Activated T-helper 17 cell treated with anti-CD3 and anti-CD28 coated beads, Interleukin-2, amount 50 U/mL, for 72 hours (primary cell): ENCODE results near the gene SUN2. TPM values are rescaled to one million over a fixed set of nuclear protein-coding genes. Genes with fewer than 3 reads are reported as not detected.
"Not testable (repeated sequence)": the region's sequence is repeated elsewhere in the genome, so short reads cannot be mapped to it uniquely, and the experiment has no call there.

Experiments used
- ATAC-seq: fragments of 150-1000 bp; cut with Tn5 transposase; replicated peaks from 2 replicates; pipeline ENCODE4 v1.10.0; 2021; ENCODE audit warnings: mild to moderate bottlenecking, moderate library complexity
- H3K27ac Mint-ChIP-seq: one replicate; pipeline ENCODE4 v1.8.0; 2022; ENCODE audit warnings: mixed read lengths
- H3K27me3 Mint-ChIP-seq: one replicate; pipeline ENCODE4 v1.8.0; 2022; ENCODE audit warnings: mixed read lengths
- H3K36me3 Mint-ChIP-seq: one replicate; pipeline ENCODE4 v1.8.0; 2022; ENCODE audit warnings: low read depth, mild to moderate bottlenecking, mixed read lengths
- H3K4me1 Mint-ChIP-seq: one replicate; pipeline ENCODE4 v1.8.0; 2022; ENCODE audit warnings: mixed read lengths
- H3K4me3 Mint-ChIP-seq: one replicate; pipeline ENCODE4 v1.8.0; 2022; ENCODE audit warnings: mild to moderate bottlenecking, mixed read lengths
- H3K9me3 Mint-ChIP-seq: one replicate; pipeline ENCODE4 v1.8.0; 2022; ENCODE audit warnings: mixed read lengths
- total RNA-seq, 2 donors: library from RNA; stranded (reverse); gene quantifications; one replicate each; pipeline ENCODE4 v1.2.3, GENCODE V29; 2022

The SUN2 gene
- total RNA-seq: 100 to 1,000 TPM; 193 to 216 TPM

- Mint-ChIP-seq H3K27me3 (no peaks in the 10 kb centered on the region), H3K4me3 (peak within 1 kb of the TSS; percentile 98), H3K36me3 (peaks cover 48% of the 10 kb centered on the region), H3K9me3 (no peaks in the 10 kb centered on the region), H3K4me1 (peaks cover 31% of the 10 kb centered on the region), H3K27ac (peak within 1 kb of the TSS; percentile 96)
- peak; percentile 76 for ATAC-seq
Measured at GRCh38 chr22:38755911-38756532, at the start of gene SUN2. SUN2 (minus strand) TSS chr22:38755998; CDS start chr22:38752628, 3,370 bp downstream.

GRCh38 chr22:38805041-38805593, 49.3 kb upstream of the SUN2 start:
- not testable (repeated sequence) for ATAC-seq, H3K4me3 Mint-ChIP-seq, H3K27ac Mint-ChIP-seq, H3K9me3 Mint-ChIP-seq, H3K4me1 Mint-ChIP-seq, H3K36me3 Mint-ChIP-seq
- H3K27me3 Mint-ChIP-seq: peaks cover 18% of the 10 kb centered on the region

- peaks cover 7% of the 10 kb centered on the region for H3K4me1 Mint-ChIP-seq
- peaks cover 24% of the 10 kb centered on the region for H3K27me3 Mint-ChIP-seq
Measured at GRCh38 chr22:38802671-38803121, 46.9 kb upstream of the SUN2 start.

GRCh38 chr22:38799265-38800002, 43.6 kb upstream of the SUN2 start:
- no peak for ATAC-seq
- Mint-ChIP-seq H3K36me3 (no peaks in the 10 kb centered on the region), H3K4me1 (peaks cover 7% of the 10 kb centered on the region), H3K9me3 (peaks cover 5% of the 10 kb centered on the region), H3K27me3 (peaks cover 42% of the 10 kb centered on the region), H3K4me3 (no peak overlapping the region), H3K27ac (no peak overlapping the region)

More at GRCh38 chr22:38802671-38803121, 46.9 kb upstream of the SUN2 start:
- Mint-ChIP-seq H3K4me3 (no peak overlapping the region), H3K27ac (no peak overlapping the region), H3K36me3 (no peaks in the 10 kb centered on the region), H3K9me3 (peaks cover 5% of the 10 kb centered on the region)
- no peak for ATAC-seq

- H3K27ac Mint-ChIP-seq: no peak overlapping the region
- peaks cover 5% of the 10 kb centered on the region for H3K9me3 Mint-ChIP-seq
- no peak overlapping the region for H3K4me3 Mint-ChIP-seq
- no peak for ATAC-seq
- H3K27me3 Mint-ChIP-seq: peaks cover 42% of the 10 kb centered on the region
- no peaks in the 10 kb centered on the region for H3K36me3 Mint-ChIP-seq
- peaks cover 7% of the 10 kb centered on the region for H3K4me1 Mint-ChIP-seq
Measured at GRCh38 chr22:38798496-38798895, 42.7 kb upstream of the SUN2 start.

GRCh38 chr22:38796262-38796957, 40.6 kb upstream of the SUN2 start:
- H3K27ac Mint-ChIP-seq: no peak overlapping the region
- H3K9me3 Mint-ChIP-seq: peaks cover 5% of the 10 kb centered on the region
- no peak overlapping the region for H3K4me3 Mint-ChIP-seq
- no peak for ATAC-seq
- H3K4me1 Mint-ChIP-seq: peaks cover 13% of the 10 kb centered on the region
- H3K36me3 Mint-ChIP-seq: no peaks in the 10 kb centered on the region
- peaks cover 36% of the 10 kb centered on the region for H3K27me3 Mint-ChIP-seq

GRCh38 chr22:38795569-38795968, 39.8 kb upstream of the SUN2 start:
- peaks cover 13% of the 10 kb centered on the region for H3K4me1 Mint-ChIP-seq
- H3K27me3 Mint-ChIP-seq: peaks cover 30% of the 10 kb centered on the region
- H3K4me3 Mint-ChIP-seq: no peak overlapping the region

GRCh38 chr22:38793721-38794466, 38.1 kb upstream of the SUN2 start, which contains the start of gene DNAL4:
DNAL4 (minus strand) TSS chr22:38794143; CDS start chr22:38782731, 11,412 bp downstream.
- Mint-ChIP-seq H3K36me3 (no peaks in the 10 kb centered on the region), H3K27me3 (peaks cover 30% of the 10 kb centered on the region), H3K4me3 (peak within 1 kb of the TSS; percentile 84), H3K9me3 (peaks cover 5% of the 10 kb centered on the region), H3K4me1 (peaks cover 13% of the 10 kb centered on the region), H3K27ac (peak within 1 kb of the TSS; percentile 86)
- ATAC-seq: peak; percentile 98

More at GRCh38 chr22:38795569-38795968, 39.8 kb upstream of the SUN2 start:
- Mint-ChIP-seq H3K36me3 (no peaks in the 10 kb centered on the region), H3K9me3 (peaks cover 5% of the 10 kb centered on the region), H3K27ac (no peak overlapping the region)
- ATAC-seq: no peak

- Mint-ChIP-seq H3K36me3 (no peaks in the 10 kb centered on the region), H3K27me3 (peaks cover 24% of the 10 kb centered on the region), H3K9me3 (no peaks in the 10 kb centered on the region), H3K4me3 (peak overlapping the region; percentile 84), H3K4me1 (peaks cover 8% of the 10 kb centered on the region), H3K27ac (peak overlapping the region; percentile 86)
- no peak for ATAC-seq
Measured at GRCh38 chr22:38793317-38793716, 37.5 kb upstream of the SUN2 start.

- Mint-ChIP-seq H3K4me3 (peak overlapping the region; percentile 84), H3K27me3 (peaks cover 19% of the 10 kb centered on the region), H3K27ac (peak overlapping the region; percentile 86), H3K36me3 (no peaks in the 10 kb centered on the region), H3K4me1 (peaks cover 6% of the 10 kb centered on the region), H3K9me3 (no peaks in the 10 kb centered on the region)
- peak; percentile 43 for ATAC-seq
Measured at GRCh38 chr22:38792833-38793232, 37.0 kb upstream of the SUN2 start.

GRCh38 chr22:38789606-38790005, 33.8 kb upstream of the SUN2 start:
- H3K4me1 Mint-ChIP-seq: peaks cover 6% of the 10 kb centered on the region

GRCh38 chr22:38788846-38789245, 33.0 kb upstream of the SUN2 start:
- Mint-ChIP-seq H3K4me1 (peaks cover 6% of the 10 kb centered on the region), H3K27ac (no peak overlapping the region), H3K9me3 (no peaks in the 10 kb centered on the region), H3K27me3 (no peaks in the 10 kb centered on the region), H3K4me3 (no peak overlapping the region), H3K36me3 (no peaks in the 10 kb centered on the region)
- ATAC-seq: no peak

More at GRCh38 chr22:38789606-38790005, 33.8 kb upstream of the SUN2 start:
- H3K9me3 Mint-ChIP-seq: no peaks in the 10 kb centered on the region
- ATAC-seq: no peak
- H3K4me3 Mint-ChIP-seq: no peak overlapping the region
- no peak overlapping the region for H3K27ac Mint-ChIP-seq
- no peaks in the 10 kb centered on the region for H3K36me3 Mint-ChIP-seq
- no peaks in the 10 kb centered on the region for H3K27me3 Mint-ChIP-seq

- no peaks in the 10 kb centered on the region for H3K27me3 Mint-ChIP-seq
- no peaks in the 10 kb centered on the region for H3K36me3 Mint-ChIP-seq
- ATAC-seq: no peak
- peaks cover 4% of the 10 kb centered on the region for H3K4me1 Mint-ChIP-seq
- H3K9me3 Mint-ChIP-seq: no peaks in the 10 kb centered on the region
- no peak overlapping the region for H3K27ac Mint-ChIP-seq
- H3K4me3 Mint-ChIP-seq: no peak overlapping the region
Measured at GRCh38 chr22:38788021-38788816, 32.4 kb upstream of the SUN2 start.
